ENCODE data around the gene TTLL4.

TTLL4 gene

GRCh38 chr2:218711550-218711929 lies 905 bp downstream of the TTLL4 start:
- DNase-seq (ENCODE audit: low read depth), result no peak
- TF ChIP-seq CTCF (conservative IDR thresholded peaks at IDR 0.05; ENCODE audit: low read depth, low read length), result no peak
- peak overlapping the region; percentile 97 for H3K4me3 ChIP-seq (ENCODE audit: low read depth, low read length)

GRCh38 chr2:218713922-218714321 lies 3.3 kb downstream of the TTLL4 start:
- no peak for DNase-seq (ENCODE audit: low read depth)
- no peak overlapping the region for H3K4me3 ChIP-seq (ENCODE audit: low read depth, low read length)
- TF ChIP-seq CTCF (conservative IDR thresholded peaks at IDR 0.05; ENCODE audit: low read depth, low read length), result no peak

GRCh38 chr2:218716070-218716469 lies 5.4 kb downstream of the TTLL4 start:
- TF ChIP-seq CTCF (conservative IDR thresholded peaks at IDR 0.05; ENCODE audit: low read depth, low read length), result no peak
- no peak overlapping the region for H3K4me3 ChIP-seq (ENCODE audit: low read depth, low read length)
- DNase-seq (ENCODE audit: low read depth), result no peak

GRCh38 chr2:218717262-218717661 lies 6.6 kb downstream of the TTLL4 start:
- no peak overlapping the region for H3K4me3 ChIP-seq (ENCODE audit: low read depth, low read length)
- DNase-seq (ENCODE audit: low read depth), result peak; percentile 48
- TF ChIP-seq CTCF (conservative IDR thresholded peaks at IDR 0.05; ENCODE audit: low read depth, low read length), result no peak

- no peak for DNase-seq (ENCODE audit: low read depth)
- no peak overlapping the region for H3K4me3 ChIP-seq (ENCODE audit: low read depth, low read length)
- no peak for TF ChIP-seq CTCF (conservative IDR thresholded peaks at IDR 0.05; ENCODE audit: low read depth, low read length)
Measured at GRCh38 chr2:218718058-218718457, 7.4 kb downstream of the TTLL4 start.

- H3K4me3 ChIP-seq (ENCODE audit: low read depth, low read length), result no peak overlapping the region
- DNase-seq (ENCODE audit: low read depth), result no peak
- TF ChIP-seq CTCF (conservative IDR thresholded peaks at IDR 0.05; ENCODE audit: low read depth, low read length), result no peak
Measured at GRCh38 chr2:218719457-218719856, 8.8 kb downstream of the TTLL4 start.

GRCh38 chr2:218720048-218721041 lies 9.7 kb downstream of the TTLL4 start:
- no peak for DNase-seq (ENCODE audit: low read depth)
- H3K4me3 ChIP-seq (ENCODE audit: low read depth, low read length), result no peak overlapping the region
- no peak for TF ChIP-seq CTCF (conservative IDR thresholded peaks at IDR 0.05; ENCODE audit: low read depth, low read length)
